Kasumi-1 (cell line): ENCODE data around the gene MAGEA2B.
"Not testable (repeated sequence)": the region's sequence is repeated elsewhere in the genome, so short reads cannot be mapped to it uniquely, and the experiment has no call there.

Experiments
- DNase-seq, 2 experiments: peaks; one replicate each; lab custom pipeline; 2025; lab: John Stamatoyannopoulos, UW

Gene MAGEA2B

GRCh38 chrX:152758918-152759317 is 44.5 kb downstream of the MAGEA2B start, which contains the start of gene CSAG3:
Gene CSAG3 (plus strand): TSS chrX:152759218.
- not testable (repeated sequence) for DNase-seq

GRCh38 chrX:152759544-152759943 is 45.1 kb downstream of the MAGEA2B start:
- not testable (repeated sequence) for DNase-seq

- DNase-seq, result not testable (repeated sequence)
These were observed 47.2 kb downstream of the MAGEA2B start for GRCh38 chrX:152761582-152761981.

- DNase-seq, result not testable (repeated sequence)
These were observed 52.1 kb downstream of the MAGEA2B start for GRCh38 chrX:152766562-152766961.
